OCI-LY1 (cell line): Measurements from ENCODE around the gene TPTE.
"Not testable (repeated sequence)": the region's sequence is repeated elsewhere in the genome, so short reads cannot be mapped to it uniquely, and the experiment has no call there.

Experiments
- H2AFZ ChIP-seq: fragments of 200-600 bp; sonication (generic), shearing (Covaris generic); 2 replicates; pipeline ENCODE4 v1.6.0; 2014; ENCODE audit warnings: antibody characterized with exemption, mild to moderate bottlenecking, low read length
- H3F3A ChIP-seq: fragments of 200-600 bp; sonication (generic), shearing (Covaris generic); 2 replicates; pipeline ENCODE4 v1.6.0; 2014; ENCODE audit warnings: mild to moderate bottlenecking, antibody characterized with exemption, low read length, moderate library complexity; ENCODE audit not compliant: insufficient read depth
- H3K27ac ChIP-seq: fragments of 200-600 bp; sonication (generic); 2 replicates; pipeline ENCODE4 v1.5.1; 2014; ENCODE audit warnings: low read length, mixed run types, mild to moderate bottlenecking, low read depth; ENCODE audit not compliant: poor library complexity, severe bottlenecking
- H3K27me3 ChIP-seq: fragments of 200-600 bp; sonication (generic); 2 replicates; pipeline ENCODE4 v1.6.0; 2014; ENCODE audit warnings: antibody characterized with exemption, mild to moderate bottlenecking, low read length, moderate library complexity; ENCODE audit not compliant: insufficient read depth
- H3K36me3 ChIP-seq: fragments of 200-600 bp; sonication (generic); 2 replicates; pipeline ENCODE4 v1.6.1; 2014; ENCODE audit warnings: mild to moderate bottlenecking, antibody characterized with exemption, low read length, moderate library complexity, mixed read lengths; ENCODE audit not compliant: insufficient read depth
- H3K4me1 ChIP-seq: fragments of 200-600 bp; sonication (generic); 2 replicates; pipeline ENCODE4 v1.5.1; 2014; ENCODE audit warnings: mild to moderate bottlenecking, low read length, moderate library complexity; ENCODE audit not compliant: insufficient read depth, severe bottlenecking
- H3K4me2 ChIP-seq: fragments of 200-600 bp; sonication (generic), shearing (Covaris generic); 2 replicates; pipeline ENCODE4 v1.6.1; 2014; ENCODE audit warnings: low read length
- H3K4me3 ChIP-seq: fragments of 200-600 bp; sonication (generic); 2 replicates; pipeline ENCODE4 v1.5.1; 2014; ENCODE audit warnings: low read length, low read depth, mild to moderate bottlenecking, mixed read lengths; ENCODE audit not compliant: poor library complexity, severe bottlenecking
- H3K79me2 ChIP-seq: fragments of 200-600 bp; shearing (Covaris generic); 2 replicates; pipeline ENCODE4 v1.6.1; 2016; ENCODE audit warnings: mixed run types, low read length, mixed read lengths; ENCODE audit not compliant: insufficient read depth
- H3K9ac ChIP-seq: fragments of 200-600 bp; sonication (generic), shearing (Covaris generic); 2 replicates; pipeline ENCODE4 v1.6.1; 2014; ENCODE audit warnings: mild to moderate bottlenecking, low read length, mixed read lengths
- H3K9me2 ChIP-seq: fragments of 200-600 bp; sonication (generic), shearing (Covaris generic); 2 replicates; pipeline ENCODE4 v1.6.1; 2014; ENCODE audit warnings: low read depth, mild to moderate bottlenecking, low read length, mixed read lengths
- H3K9me3 ChIP-seq: fragments of 200-600 bp; shearing (Covaris generic); 2 replicates; pipeline ENCODE4 v1.6.1; 2014; ENCODE audit warnings: low read length, mixed read lengths
- H4K20me1 ChIP-seq: fragments of 200-600 bp; sonication (generic), shearing (Covaris generic); 2 replicates; pipeline ENCODE4 v1.6.0; 2016; ENCODE audit warnings: mild to moderate bottlenecking, low read length; ENCODE audit not compliant: insufficient read depth
- EZH2 ChIP-seq: fragments of 200-600 bp; sonication (generic), shearing (Covaris generic); IDR thresholded peaks from 2 replicates; pipeline ENCODE4 v1.8.0; 2017; ENCODE audit warnings: borderline replicate concordance, mixed run types, mild to moderate bottlenecking, antibody characterized with exemption, low read length, moderate library complexity, mixed read lengths

Gene TPTE

GRCh38 chr21:10627316-10627863 is 106.0 kb downstream of the TPTE start:
- TF ChIP-seq EZH2: no peak
- H3K4me1 ChIP-seq: no peaks in the 10 kb centered on the region
- no peaks in the 10 kb centered on the region for H3K36me3 ChIP-seq
- no peak overlapping the region for H3K27ac ChIP-seq
- H3K4me3 ChIP-seq: no peak overlapping the region
- no peak overlapping the region for H2AFZ ChIP-seq
- H4K20me1 ChIP-seq: no peaks in the 10 kb centered on the region
- H3K9ac ChIP-seq: no peak overlapping the region
- no peaks in the 10 kb centered on the region for H3K9me2 ChIP-seq
- H3K27me3 ChIP-seq: no peaks in the 10 kb centered on the region; the same call in 1 of the 2 replicates
- no peaks in the 10 kb centered on the region for H3K9me3 ChIP-seq
- H3F3A ChIP-seq: no peaks in the 10 kb centered on the region
- H3K79me2 ChIP-seq: no peaks in the 10 kb centered on the region
- H3K4me2 ChIP-seq: no peak overlapping the region

GRCh38 chr21:10629239-10629638 is 107.9 kb downstream of the TPTE start:
- H3K9me3 ChIP-seq: not testable (repeated sequence)

GRCh38 chr21:10630829-10631228 is 109.4 kb downstream of the TPTE start:
- H3K9me2 ChIP-seq, H3K27ac ChIP-seq, H4K20me1 ChIP-seq, H2AFZ ChIP-seq, H3K9me3 ChIP-seq, H3K79me2 ChIP-seq, H3K27me3 ChIP-seq, H3K4me1 ChIP-seq, H3F3A ChIP-seq, H3K4me3 ChIP-seq, H3K36me3 ChIP-seq, H3K9ac ChIP-seq, H3K4me2 ChIP-seq: not testable (repeated sequence)

More at GRCh38 chr21:10629239-10629638, 107.9 kb downstream of the TPTE start:
- H3K9me2 ChIP-seq, H3K4me3 ChIP-seq, H3K27ac ChIP-seq, H3K36me3 ChIP-seq, H4K20me1 ChIP-seq, H3K27me3 ChIP-seq, H3F3A ChIP-seq, H2AFZ ChIP-seq, H3K4me1 ChIP-seq, H3K4me2 ChIP-seq, H3K79me2 ChIP-seq, H3K9ac ChIP-seq: not testable (repeated sequence)

- H3F3A ChIP-seq, H3K4me1 ChIP-seq, H3K9me3 ChIP-seq, H3K27ac ChIP-seq, H4K20me1 ChIP-seq, H3K36me3 ChIP-seq, H2AFZ ChIP-seq, H3K9ac ChIP-seq, H3K27me3 ChIP-seq, H3K4me2 ChIP-seq, H3K79me2 ChIP-seq, H3K9me2 ChIP-seq, H3K4me3 ChIP-seq: not testable (repeated sequence)
Measured at GRCh38 chr21:10631316-10631715, 109.9 kb downstream of the TPTE start.

- H3K4me1 ChIP-seq, H3K9ac ChIP-seq, H3K36me3 ChIP-seq, H3K4me3 ChIP-seq, H3K27me3 ChIP-seq, H3K9me2 ChIP-seq, H4K20me1 ChIP-seq, H3K27ac ChIP-seq, H3F3A ChIP-seq, H3K9me3 ChIP-seq, H3K4me2 ChIP-seq, H3K79me2 ChIP-seq, H2AFZ ChIP-seq: not testable (repeated sequence)
Measured at GRCh38 chr21:10638144-10638543, 116.8 kb downstream of the TPTE start.
